Measurements from ENCODE around the gene RFNG. TPM values are rescaled to one million over a fixed set of nuclear protein-coding genes. Genes with fewer than 3 reads are reported as not detected.

RFNG gene
- total RNA-seq, 1 experiment from 2014 or later, result 40.4 TPM

GRCh38 chr17:82022310-82022980, 29.2 kb downstream of the RFNG start, which contains the start of gene CENPX:
TSS of gene CENPX (minus strand) at chr17:82022878. CDS start at chr17:82022861, 17 bp downstream.
- no peaks in the 10 kb centered on the region for H3K36me3 ChIP-seq (ENCODE audit: low read depth)
- H3K4me1 ChIP-seq (replicated peaks; ENCODE audit: insufficient read depth), result peaks cover 6% of the 10 kb centered on the region; the same call in 1 of the 2 replicates
- H2AFZ ChIP-seq, result peak within 1 kb of the TSS; percentile 79
- peaks cover 6% of the 10 kb centered on the region; the same call in 1 of the 2 replicates for H3F3A ChIP-seq (ENCODE audit: insufficient read depth, low read depth)
- intact Hi-C loops (cut with micrococcal nuclease; ENCODE audit: unreplicated experiment), result loop anchor here (2.0 to 5.0 kb wide), 3 partner anchors 110 to 340 kb away; partner anchors contain the start of genes ARHGDIA, ARL16 and HGS
- ChIA-PET POLR2A (ENCODE audit: unreplicated experiment) (interaction anchor here (0.5 to 1.0 kb wide), 7 partner anchors 19 to 524 kb away, joined by 3 to 14 read pairs (median 5); no protein-coding TSS in a partner anchor), CTCF (interaction anchor here (0.6 to 3.2 kb wide), 10 partner anchors 15 to 300 kb away, joined by 3 to 18 read pairs (median 4); partner anchors contain the start of gene DCXR)
- DNase-seq, result peak in 1 of 2 experiments; percentile 25
- no TSS peak for BruUV-seq (replicated peaks)
- peaks cover 11% of the 10 kb centered on the region; the same call in 1 of the 2 replicates for H3K79me2 ChIP-seq (ENCODE audit: low read depth)
- H3K27ac ChIP-seq, result no peak within 1 kb of the TSS
- no peak for TF ChIP-seq CTCF (conservative IDR thresholded peaks at IDR 0.05)
- TF ChIP-seq EZH2 (IDR thresholded peaks at IDR 0.05; ENCODE audit: low read depth), result no peak
- peaks cover 5% of the 10 kb centered on the region; the same call in 1 of the 2 replicates for H4K20me1 ChIP-seq (ENCODE audit: insufficient read depth)
- H3K9me3 ChIP-seq (ENCODE audit: insufficient read depth, low read depth), result no peaks in the 10 kb centered on the region
- no peaks in the 10 kb centered on the region for H3K27me3 ChIP-seq (ENCODE audit: insufficient read depth, low read depth)
- H3K9me2 ChIP-seq (ENCODE audit: insufficient read depth), result no peaks in the 10 kb centered on the region
- peak within 1 kb of the TSS; percentile 89 for H3K4me2 ChIP-seq
- H3K4me3 ChIP-seq, result peak within 1 kb of the TSS; percentile 84

- peaks cover 6% of the 10 kb centered on the region; the same call in 1 of the 2 replicates for H3K4me1 ChIP-seq (replicated peaks; ENCODE audit: insufficient read depth)
- DNase-seq, result peak in 1 of 2 experiments; percentile 25
- H3K9me2 ChIP-seq (ENCODE audit: insufficient read depth), result no peaks in the 10 kb centered on the region
- TF ChIP-seq EZH2 (IDR thresholded peaks at IDR 0.05; ENCODE audit: low read depth) (no peak), CTCF (conservative IDR thresholded peaks at IDR 0.05) (no peak)
- H3K27me3 ChIP-seq (ENCODE audit: insufficient read depth, low read depth), result no peaks in the 10 kb centered on the region
- H3K4me2 ChIP-seq, result peak overlapping the region; percentile 89
- intact Hi-C loops (cut with micrococcal nuclease; ENCODE audit: unreplicated experiment), result loop anchor here (1.0 to 5.0 kb wide), 4 partner anchors 63 to 340 kb away; partner anchors contain the start of genes ARHGDIA, ARL16 and HGS
- peak overlapping the region; percentile 79 for H2AFZ ChIP-seq
- H4K20me1 ChIP-seq (ENCODE audit: insufficient read depth), result peaks cover 5% of the 10 kb centered on the region; the same call in 1 of the 2 replicates
- BruUV-seq (replicated peaks), result no TSS peak
- no peak overlapping the region for H3K27ac ChIP-seq
- peaks cover 6% of the 10 kb centered on the region; the same call in 1 of the 2 replicates for H3F3A ChIP-seq (ENCODE audit: insufficient read depth, low read depth)
- POLR2A ChIA-PET (ENCODE audit: unreplicated experiment), result no interaction called here
- H3K4me3 ChIP-seq, result peak overlapping the region; percentile 84
- H3K9me3 ChIP-seq (ENCODE audit: insufficient read depth, low read depth), result no peaks in the 10 kb centered on the region
- no peaks in the 10 kb centered on the region for H3K36me3 ChIP-seq (ENCODE audit: low read depth)
- CTCF ChIA-PET, result interaction anchor here (0.6 to 3.2 kb wide), 6 partner anchors 16 to 134 kb away, joined by 3 to 18 read pairs (median 5); partner anchors contain the start of genes DCXR and NOTUM
- peaks cover 11% of the 10 kb centered on the region; the same call in 1 of the 2 replicates for H3K79me2 ChIP-seq (ENCODE audit: low read depth)
These were observed 29.7 kb downstream of the RFNG start for GRCh38 chr17:82021900-82022309.

Data from PC-9 (cell line).